ENCODE results near the gene TPRG1. TPM values are rescaled to one million over a fixed set of nuclear protein-coding genes. Genes with fewer than 3 reads are reported as not detected.

Gene TPRG1
- total RNA-seq, 2 donors from 2014 or later = 0.69 to 1.3 TPM

GRCh38 chr3:189295089-189295488 lies 123.3 kb downstream of the TPRG1 start:
- H3K36me3 ChIP-seq (ENCODE audit: control insufficient read depth, insufficient read depth, low read length) = no peaks in the 10 kb centered on the region
- TF ChIP-seq CTCF (conservative IDR thresholded peaks at IDR 0.05) = no peak
- H3K4me3 ChIP-seq (ENCODE audit: low read length) = no peak overlapping the region
- H3K27ac Mint-ChIP-seq = no peak overlapping the region
- H3K9ac ChIP-seq (ENCODE audit: extremely low read depth, low read length, poor library complexity, severe bottlenecking) = no peak overlapping the region
- no peak overlapping the region for H3K27ac ChIP-seq (ENCODE audit: low read depth, low read length)
- WGBS, 2 experiments (ENCODE audit: insufficient coverage in 1 of 2, insufficient read length in 1 of 2) = 91 to 100% methylated on average over 3 of the region's 3 CpGs
- peaks cover 8% of the 10 kb centered on the region for H3K27me3 Mint-ChIP-seq (ENCODE audit: insufficient read depth)
- peaks cover 3% of the 10 kb centered on the region for H3K4me1 ChIP-seq (ENCODE audit: control insufficient read depth, insufficient read depth, low read length)
- no peak for DNase-seq
- no peaks in the 10 kb centered on the region for H3K9me3 ChIP-seq (ENCODE audit: control insufficient read depth, low read length)
- no peak overlapping the region for H3K4me3 Mint-ChIP-seq
- no peaks in the 10 kb centered on the region for H3K9me3 Mint-ChIP-seq
- peaks cover 9% of the 10 kb centered on the region for H3K4me1 Mint-ChIP-seq
- no peaks in the 10 kb centered on the region for H3K36me3 Mint-ChIP-seq (ENCODE audit: low read depth)
- peaks cover 19% of the 10 kb centered on the region for H3K27me3 ChIP-seq (ENCODE audit: control insufficient read depth, insufficient read depth, low read length, poor library complexity, severe bottlenecking)

- Mint-ChIP-seq H3K36me3 (ENCODE audit: low read depth) (no peaks in the 10 kb centered on the region), H3K27ac (no peak overlapping the region), H3K4me1 (peaks cover 21% of the 10 kb centered on the region), H3K9me3 (no peaks in the 10 kb centered on the region), H3K4me3 (no peak overlapping the region), H3K27me3 (ENCODE audit: insufficient read depth) (peaks cover 12% of the 10 kb centered on the region)
- Histone ChIP-seq H3K36me3 (ENCODE audit: control insufficient read depth, insufficient read depth, low read length) (no peaks in the 10 kb centered on the region), H3K4me3 (ENCODE audit: low read length) (no peak overlapping the region), H3K27ac (ENCODE audit: low read depth, low read length) (no peak overlapping the region), H3K9ac (ENCODE audit: extremely low read depth, low read length, poor library complexity, severe bottlenecking) (no peak overlapping the region), H3K4me1 (ENCODE audit: control insufficient read depth, insufficient read depth, low read length) (peaks cover 7% of the 10 kb centered on the region), H3K9me3 (ENCODE audit: control insufficient read depth, low read length) (no peaks in the 10 kb centered on the region), H3K27me3 (ENCODE audit: control insufficient read depth, insufficient read depth, low read length, poor library complexity, severe bottlenecking) (peaks cover 26% of the 10 kb centered on the region)
- DNase-seq = no peak
- TF ChIP-seq CTCF (conservative IDR thresholded peaks at IDR 0.05) = no peak
- WGBS, 2 experiments (ENCODE audit: insufficient coverage in 1 of 2, insufficient read length in 1 of 2) = 76 to 92% methylated on average over 2 to 4 of the region's 4 CpGs
Measured at GRCh38 chr3:189297932-189298331, 126.2 kb downstream of the TPRG1 start.

DNA sequence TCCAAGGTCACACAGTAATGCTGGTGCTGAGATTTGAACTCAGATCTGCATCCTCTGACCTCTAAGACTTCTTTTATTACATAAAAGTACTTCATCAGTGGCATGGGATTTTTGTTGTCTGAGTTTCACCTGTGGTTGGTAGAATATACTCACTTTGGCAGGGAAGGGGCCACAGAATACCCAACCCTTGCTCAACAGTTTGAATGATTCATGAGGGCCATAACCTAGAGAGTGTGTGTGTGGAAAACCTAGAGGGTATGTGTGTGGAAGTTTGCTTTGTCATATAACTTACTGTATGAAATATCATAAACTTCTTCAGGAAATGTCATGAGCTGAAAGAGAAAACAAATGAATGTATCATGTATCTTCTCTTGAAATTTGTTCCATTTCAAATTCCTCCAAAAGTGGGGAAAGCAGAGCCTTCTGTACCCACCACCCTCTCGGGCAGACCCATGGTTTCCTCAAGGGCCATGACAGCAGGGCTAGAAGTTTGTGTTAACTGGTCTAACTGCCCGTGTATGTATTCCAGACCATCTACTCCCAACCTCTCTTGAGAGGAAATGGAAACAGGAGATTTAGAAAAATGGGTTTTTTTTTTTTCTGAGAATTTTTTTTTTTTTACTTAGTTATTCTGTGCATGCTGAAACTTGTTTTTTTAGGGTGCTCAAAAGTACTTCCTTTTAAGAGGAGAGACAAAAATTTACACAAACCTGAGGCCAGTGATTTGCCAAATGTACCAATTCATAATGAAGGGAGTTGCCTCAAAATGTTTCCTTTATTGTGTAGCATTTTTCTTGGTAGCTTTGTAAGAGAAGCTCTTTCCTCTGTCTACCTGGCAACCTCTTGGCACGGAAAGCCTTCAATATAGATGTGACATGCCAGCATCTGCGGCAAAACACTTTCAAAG lies 127.0 kb downstream of the TPRG1 start:
- Histone ChIP-seq H3K9me3 (ENCODE audit: control insufficient read depth, low read length) (no peaks in the 10 kb centered on the region), H3K27ac (ENCODE audit: low read depth, low read length) (no peak overlapping the region), H3K4me1 (ENCODE audit: control insufficient read depth, insufficient read depth, low read length) (peaks cover 7% of the 10 kb centered on the region), H3K27me3 (ENCODE audit: control insufficient read depth, insufficient read depth, low read length, poor library complexity, severe bottlenecking) (peaks cover 32% of the 10 kb centered on the region), H3K36me3 (ENCODE audit: control insufficient read depth, insufficient read depth, low read length) (no peaks in the 10 kb centered on the region), H3K9ac (ENCODE audit: extremely low read depth, low read length, poor library complexity, severe bottlenecking) (no peak overlapping the region), H3K4me3 (ENCODE audit: low read length) (no peak overlapping the region)
- no peak overlapping the region for H3K27ac Mint-ChIP-seq
- 89 to 100% methylated on average over 2 to 4 of the region's 4 CpGs for WGBS, 2 experiments (ENCODE audit: insufficient coverage in 1 of 2, insufficient read length in 1 of 2)
- H3K36me3 Mint-ChIP-seq (ENCODE audit: low read depth) = no peaks in the 10 kb centered on the region
- no peaks in the 10 kb centered on the region for H3K9me3 Mint-ChIP-seq
- H3K4me3 Mint-ChIP-seq = no peak overlapping the region
- peaks cover 17% of the 10 kb centered on the region for H3K4me1 Mint-ChIP-seq
- H3K27me3 Mint-ChIP-seq (ENCODE audit: insufficient read depth) = peaks cover 12% of the 10 kb centered on the region
- DNase-seq = no peak
- no peak for TF ChIP-seq CTCF (conservative IDR thresholded peaks at IDR 0.05)

Data from endodermal cell (in vitro differentiated cells).